Measurements from ENCODE around the gene PLA2G12B.
"Not testable (repeated sequence)": the region's sequence is repeated elsewhere in the genome, so short reads cannot be mapped to it uniquely, and the experiment has no call there.

Gene PLA2G12B

DNA sequence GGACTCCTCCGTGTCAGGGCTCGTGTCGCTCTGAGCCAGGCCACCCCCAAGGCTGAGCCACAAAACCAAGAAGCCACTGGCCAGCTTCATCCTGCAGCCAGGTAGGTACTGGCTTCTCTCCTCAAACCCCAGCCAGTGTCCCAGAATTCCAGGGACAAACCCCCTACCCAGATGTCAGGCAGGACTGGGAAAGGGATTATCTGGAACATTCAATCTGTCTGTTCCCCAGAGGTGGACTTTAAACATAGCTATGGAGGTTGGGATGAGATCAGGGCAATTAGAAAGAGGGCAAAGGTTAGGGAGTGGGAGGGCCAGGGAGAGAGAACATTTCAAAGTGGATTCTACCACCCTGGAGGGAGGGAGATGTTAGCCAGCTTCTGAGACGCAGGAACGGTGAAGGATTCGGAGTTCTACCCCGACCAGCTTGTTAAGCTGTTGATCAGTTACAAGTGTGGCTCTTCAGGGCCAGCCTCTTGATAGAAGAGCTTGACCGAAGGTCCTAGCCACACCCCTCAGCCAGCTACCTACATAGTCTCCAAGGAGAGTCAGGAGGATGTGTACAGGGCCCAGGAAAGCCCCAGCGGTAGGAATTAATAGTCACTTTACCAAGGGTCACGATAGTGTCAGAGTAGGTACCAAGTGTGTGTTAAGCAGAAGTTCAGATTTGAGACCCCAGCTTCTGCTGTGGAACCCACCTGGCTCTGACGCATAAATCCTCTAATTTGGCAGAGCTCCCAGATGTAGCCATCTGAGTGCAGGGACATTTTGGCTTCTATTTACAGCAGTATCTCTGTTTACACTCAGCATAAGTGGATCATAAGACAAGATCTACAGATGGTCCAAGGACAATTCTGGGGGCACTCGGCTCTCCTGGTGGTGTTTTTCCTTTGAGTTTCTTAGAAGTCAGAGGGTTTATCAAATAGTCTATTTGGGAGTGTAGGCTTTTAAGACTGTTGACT is at the start of gene PLA2G12B:
Gene PLA2G12B, minus strand, starts transcription at position 211 of the 959 bp plus-strand sequence. Its CDS starts 121 bp downstream, at position 90.
- no peak for DNase-seq (ENCODE audit: low read depth in 2 of 2)

GRCh38 chr10:73003822-73004221 is 49.2 kb upstream of the PLA2G12B start:
- no peak for DNase-seq (ENCODE audit: low read depth in 2 of 2)

DNA sequence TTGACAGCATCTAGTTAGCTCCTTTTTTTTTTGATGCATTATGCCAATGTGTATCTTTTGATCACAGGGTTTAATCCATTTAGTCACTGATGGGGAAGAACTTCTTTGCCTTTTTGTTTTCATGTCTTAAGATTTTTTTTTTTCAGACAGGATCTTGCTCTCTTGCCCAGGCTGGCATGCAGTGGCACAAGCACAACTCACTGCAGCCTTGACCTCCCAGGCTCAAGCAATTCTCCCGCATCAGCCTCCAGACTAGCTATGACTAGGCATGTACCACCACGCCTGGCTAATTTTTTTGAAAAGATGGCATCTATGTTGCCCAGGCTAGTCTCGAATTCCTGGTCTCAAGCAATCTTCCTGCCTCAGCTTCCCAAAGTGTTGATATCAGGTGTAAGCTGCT is 46.4 kb upstream of the PLA2G12B start:
- DNase-seq (ENCODE audit: low read depth in 2 of 2), result no peak

- no peak for DNase-seq (ENCODE audit: low read depth in 2 of 2)
Observed at GRCh38 chr10:72997099-72997498, 42.5 kb upstream of the PLA2G12B start.

GRCh38 chr10:72995459-72995858 is 40.9 kb upstream of the PLA2G12B start:
- DNase-seq (ENCODE audit: low read depth in 2 of 2), result not testable (repeated sequence)

DNA sequence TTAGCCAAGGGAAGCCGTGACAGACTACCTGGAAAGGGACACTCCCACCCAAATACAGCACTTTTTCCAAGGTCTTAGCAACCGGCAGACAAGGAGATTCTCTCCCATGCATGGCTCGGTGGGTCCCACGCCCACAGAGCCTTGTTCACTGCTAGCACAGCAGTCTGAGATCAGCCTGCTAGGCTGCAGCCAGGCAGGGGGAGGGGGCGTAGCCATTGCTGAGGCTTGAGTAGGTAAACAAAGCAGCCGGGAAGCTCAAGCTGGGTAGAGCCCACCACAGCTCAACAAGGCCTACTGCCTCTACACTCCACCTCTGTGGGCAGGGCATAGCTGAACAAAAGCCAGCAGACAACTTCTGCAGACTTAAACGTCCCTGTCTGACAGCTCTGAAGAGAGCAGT is 35.2 kb upstream of the PLA2G12B start:
- DNase-seq (ENCODE audit: low read depth in 2 of 2), result not testable (repeated sequence)

DNA sequence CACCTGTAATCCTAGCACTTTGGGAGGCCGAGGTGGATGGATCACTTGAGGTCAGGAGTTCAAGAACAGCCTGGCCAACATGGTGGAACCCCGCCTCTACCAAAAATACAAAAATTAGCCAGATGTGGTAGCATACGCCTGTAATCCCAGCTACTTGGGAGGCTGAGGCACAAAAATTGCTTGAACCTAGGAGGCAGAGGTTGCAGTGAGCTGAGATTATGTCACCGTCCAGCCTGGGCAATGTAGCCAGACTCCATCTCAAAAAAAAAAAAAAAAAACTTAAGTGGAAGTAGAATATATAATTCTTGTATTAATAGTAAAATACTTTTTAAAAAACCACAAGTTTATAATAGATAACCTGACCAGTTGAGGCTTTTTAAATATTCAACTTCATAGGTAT is 30.0 kb upstream of the PLA2G12B start:
- DNase-seq (ENCODE audit: low read depth in 2 of 2), result not testable (repeated sequence)

DNA sequence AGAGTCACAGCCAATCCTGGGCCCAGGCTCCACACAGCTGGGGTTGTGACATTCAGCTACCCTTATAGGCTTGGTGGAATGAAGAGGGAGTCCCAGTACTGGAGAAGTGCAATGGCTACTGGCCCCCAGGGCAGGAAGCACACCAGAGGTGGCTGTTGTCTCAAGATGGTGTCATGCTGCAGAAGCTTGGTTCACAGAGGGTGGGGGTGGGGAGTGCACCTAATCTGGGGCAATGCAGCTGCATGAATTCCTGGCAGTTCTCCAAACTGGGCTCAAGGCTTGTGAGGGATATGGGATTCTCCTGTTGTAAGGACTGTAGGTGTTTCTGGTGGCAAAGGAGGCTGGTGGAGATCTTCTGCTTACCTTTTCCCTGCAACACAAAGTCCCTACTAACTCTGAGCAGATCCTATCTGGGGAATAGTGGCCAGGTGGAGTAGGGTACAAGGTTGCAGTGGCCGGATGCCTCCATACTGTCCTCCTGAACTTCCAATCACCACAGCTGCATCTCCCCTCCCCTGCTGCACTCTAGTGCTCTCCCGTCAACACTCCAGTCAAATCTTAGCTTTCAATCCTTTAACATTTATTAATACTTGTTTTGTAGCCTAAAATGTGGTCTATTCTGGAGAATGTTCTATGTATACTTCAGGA is 27.4 kb upstream of the PLA2G12B start:
- DNase-seq (ENCODE audit: low read depth in 2 of 2), result no peak

DNA sequence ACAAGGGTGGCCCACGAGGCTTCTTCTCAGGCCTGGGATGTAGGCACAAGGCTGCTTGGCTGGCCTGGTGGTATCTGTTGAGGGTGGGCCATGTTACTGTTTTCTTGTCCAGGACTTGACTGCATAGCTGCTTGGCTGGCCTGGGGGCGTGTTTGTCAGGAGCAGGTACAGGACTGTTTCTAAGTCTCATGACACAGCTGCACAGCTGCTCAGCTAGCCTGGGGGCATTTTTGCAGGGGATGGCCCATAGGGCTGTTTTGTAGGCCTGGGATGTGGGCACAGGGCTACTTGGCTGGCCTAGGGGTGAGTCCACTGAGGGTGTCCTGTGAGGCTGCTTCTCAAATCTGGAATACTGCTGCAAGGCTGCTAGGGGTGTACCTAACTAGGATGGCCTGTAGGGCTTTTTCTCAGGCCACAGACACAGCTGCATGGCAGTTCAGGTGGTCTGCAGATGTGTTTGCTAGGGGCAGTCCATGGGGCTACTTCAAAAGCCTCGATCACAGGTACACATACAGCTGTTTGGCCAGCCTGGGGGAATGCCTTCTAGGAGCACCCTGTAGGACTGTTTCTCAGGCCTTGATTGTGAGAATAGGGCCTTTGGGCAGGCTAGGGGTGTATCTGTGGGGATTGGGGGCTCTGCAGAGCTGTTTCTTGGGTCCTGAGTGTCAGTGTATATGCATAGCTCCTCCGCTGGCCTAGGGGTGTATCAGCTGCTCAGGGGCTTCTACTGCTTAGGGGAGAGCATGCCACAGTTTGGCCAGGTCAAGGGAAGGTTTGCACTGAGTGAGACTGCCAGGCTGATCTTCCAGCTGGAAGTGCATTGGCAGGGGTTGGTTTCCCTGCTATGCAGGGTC is 26.6 kb upstream of the PLA2G12B start:
- no peak for DNase-seq (ENCODE audit: low read depth in 2 of 2)

GRCh38 chr10:72980348-72980747 is 25.7 kb upstream of the PLA2G12B start:
- DNase-seq (ENCODE audit: low read depth in 2 of 2), result no peak

DNA sequence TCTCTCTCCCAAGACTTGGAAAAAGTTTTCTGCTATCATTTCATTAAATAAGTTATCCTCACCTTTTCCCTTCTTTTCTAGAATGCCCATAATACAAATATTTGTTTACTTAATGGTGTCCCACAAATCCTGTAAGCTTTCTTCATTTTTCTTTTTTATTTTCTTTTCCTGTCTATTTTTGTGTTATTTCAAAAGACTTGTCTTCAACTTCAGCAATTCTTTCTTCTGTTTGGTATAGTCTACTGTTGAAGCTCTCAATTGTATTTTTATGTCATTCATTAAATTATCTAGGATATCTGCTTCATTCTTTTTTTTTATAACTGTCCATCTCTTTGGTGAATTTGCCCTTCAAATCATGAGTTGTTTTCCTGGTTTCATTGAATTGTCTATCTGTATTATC is 25.1 kb upstream of the PLA2G12B start:
- no peak for DNase-seq (ENCODE audit: low read depth in 2 of 2)

DNA sequence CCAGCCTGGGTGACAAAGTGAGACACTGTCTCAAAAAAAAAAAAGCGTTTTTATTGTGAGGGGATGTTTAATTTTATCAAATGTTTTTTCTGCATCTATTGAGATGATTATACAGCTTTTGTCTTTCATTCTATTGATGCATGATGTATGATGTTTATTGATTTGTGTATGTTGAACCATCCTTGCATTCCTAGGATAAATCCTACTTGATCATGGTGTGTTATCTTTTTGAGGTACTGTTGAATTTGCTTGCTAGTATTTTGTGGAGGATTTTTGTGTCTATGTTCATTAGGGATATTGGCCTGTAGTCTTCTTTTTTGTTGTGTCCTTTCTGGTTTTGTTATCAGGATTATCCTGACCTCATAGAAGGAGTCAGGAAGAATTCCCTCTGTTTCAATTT is 22.3 kb upstream of the PLA2G12B start:
- no peak for DNase-seq (ENCODE audit: low read depth in 2 of 2)

DNA sequence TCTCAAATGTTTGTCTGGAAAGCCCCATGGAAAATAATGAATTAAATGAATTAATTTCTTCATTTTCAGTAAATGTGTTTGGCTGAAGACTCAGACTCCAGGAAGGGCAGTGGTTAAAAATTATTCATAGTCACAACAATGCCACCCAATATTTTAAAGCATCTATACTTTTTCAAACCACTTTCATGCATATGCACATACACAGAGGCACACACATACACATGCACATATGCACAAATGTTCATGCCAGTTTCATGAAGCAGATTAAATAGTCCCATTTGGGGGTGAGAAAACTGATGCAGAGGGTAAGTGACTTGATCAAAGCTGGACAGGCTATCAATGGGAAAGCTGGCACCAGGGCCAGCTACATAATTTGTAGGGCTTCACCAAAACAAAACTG is 1.4 kb upstream of the PLA2G12B start:
- no peak for DNase-seq (ENCODE audit: low read depth in 2 of 2)

GRCh38 chr10:72954230-72954595 is 393 bp downstream of the PLA2G12B start:
- DNase-seq (ENCODE audit: low read depth in 2 of 2), result no peak

DNA sequence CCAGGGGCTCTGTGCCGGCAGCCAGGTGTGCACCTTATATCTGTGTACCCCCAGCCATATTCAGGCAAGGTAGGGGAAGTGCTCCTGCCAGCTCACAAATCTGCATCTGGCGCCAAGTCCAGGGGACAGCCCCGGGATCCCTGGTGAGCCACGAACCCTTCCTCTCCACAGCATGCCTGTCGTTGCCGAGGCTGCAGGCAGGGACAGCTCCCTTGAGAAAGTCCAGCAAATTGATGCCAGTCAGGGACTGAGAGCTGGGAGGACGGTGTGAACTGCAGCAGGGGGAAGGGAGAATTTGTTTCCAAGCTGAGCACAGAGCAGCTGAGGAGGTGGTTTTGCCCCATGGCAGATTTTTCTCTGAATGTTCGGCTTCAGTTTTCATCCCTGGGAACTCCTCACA is 919 bp downstream of the PLA2G12B start:
- no peak for DNase-seq (ENCODE audit: low read depth in 2 of 2)

- DNase-seq (ENCODE audit: low read depth in 2 of 2), result no peak
Observed at GRCh38 chr10:72952642-72953158, 1.9 kb downstream of the PLA2G12B start.

GRCh38 chr10:72952189-72952588 is 2.4 kb downstream of the PLA2G12B start:
- no peak for DNase-seq (ENCODE audit: low read depth in 2 of 2)

GRCh38 chr10:72951760-72952159 is 2.8 kb downstream of the PLA2G12B start:
- no peak for DNase-seq (ENCODE audit: low read depth in 2 of 2)

- no peak for DNase-seq (ENCODE audit: low read depth in 2 of 2)
Observed at GRCh38 chr10:72948762-72949161, 5.8 kb downstream of the PLA2G12B start.

DNA sequence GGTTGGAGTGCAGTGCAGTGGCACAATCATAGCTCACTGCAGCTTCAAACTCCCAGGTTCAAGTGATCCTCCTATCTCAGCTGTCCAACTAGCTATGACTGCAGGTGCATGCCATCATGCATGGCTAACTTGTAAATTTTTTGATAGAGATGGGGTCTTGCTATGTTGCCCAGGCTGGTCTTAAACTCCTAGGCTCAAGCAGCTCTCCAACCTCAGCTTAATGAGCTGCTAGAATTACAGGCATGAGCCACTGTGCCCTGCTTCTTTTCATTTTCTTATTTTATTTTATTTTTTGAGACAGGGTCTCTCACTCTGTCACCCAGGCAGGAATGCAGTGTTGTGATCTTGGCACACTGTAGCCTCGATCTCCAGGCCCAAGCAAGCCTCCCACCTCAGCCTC is 7.6 kb downstream of the PLA2G12B start:
- DNase-seq (ENCODE audit: low read depth in 2 of 2), result no peak

- no peak for DNase-seq (ENCODE audit: low read depth in 2 of 2)
Observed at GRCh38 chr10:72943498-72944234, 10.9 kb downstream of the PLA2G12B start.
